ENCODE results near the gene ADK. TPM values are rescaled to one million over a fixed set of nuclear protein-coding genes. Genes with fewer than 3 reads are reported as not detected.
"Not testable (repeated sequence)": the region's sequence is repeated elsewhere in the genome, so short reads cannot be mapped to it uniquely, and the experiment has no call there.

The ADK gene
- total RNA-seq, 2 donors from 2014 or later, result 14.4 to 24.3 TPM

GRCh38 chr10:74486659-74487058 is 335.6 kb downstream of the ADK start:
- H3K4me1 ChIP-seq (ENCODE audit: control insufficient read depth in 1 of 2, low read depth in 2 of 2), result no peaks in the 10 kb centered on the region

GRCh38 chr10:74488907-74489306 is 337.9 kb downstream of the ADK start:
- ATAC-seq (ENCODE audit: insufficient number of reproducible peaks, low FRiP score, low read depth) (no peak), DNase-seq (ENCODE audit: low spot score) (no peak)
- Histone ChIP-seq H3K27me3 (replicated peaks; ENCODE audit: insufficient read depth) (no peaks in the 10 kb centered on the region), H3K27ac (no peak overlapping the region), H3K4me1 (ENCODE audit: control insufficient read depth in 1 of 2, low read depth in 2 of 2) (no peaks in the 10 kb centered on the region), H3K4me3 (no peak overlapping the region), H3K36me3 (no peaks in the 10 kb centered on the region), H3K9me3 (no peaks in the 10 kb centered on the region)
- no peak for TF ChIP-seq CTCF (IDR thresholded peaks at IDR 0.05)

More at GRCh38 chr10:74486659-74487058, 335.6 kb downstream of the ADK start:
- H3K27me3 ChIP-seq (replicated peaks; ENCODE audit: insufficient read depth), result no peaks in the 10 kb centered on the region
- no peak overlapping the region for H3K27ac ChIP-seq
- peaks cover 3% of the 10 kb centered on the region for H3K9me3 ChIP-seq
- no peak for TF ChIP-seq CTCF (IDR thresholded peaks at IDR 0.05)
- ATAC-seq (ENCODE audit: insufficient number of reproducible peaks, low FRiP score, low read depth) (no peak), DNase-seq (ENCODE audit: low spot score) (no peak)
- H3K4me3 ChIP-seq, result no peak overlapping the region
- H3K36me3 ChIP-seq, result no peaks in the 10 kb centered on the region

- Histone ChIP-seq H3K9me3 (no peaks in the 10 kb centered on the region), H3K4me1 (ENCODE audit: control insufficient read depth in 1 of 2, low read depth in 2 of 2) (no peaks in the 10 kb centered on the region), H3K27me3 (replicated peaks; ENCODE audit: insufficient read depth) (no peaks in the 10 kb centered on the region), H3K4me3 (no peak overlapping the region), H3K36me3 (no peaks in the 10 kb centered on the region), H3K27ac (no peak overlapping the region)
- no peak for TF ChIP-seq CTCF (IDR thresholded peaks at IDR 0.05)
- ATAC-seq (ENCODE audit: insufficient number of reproducible peaks, low FRiP score, low read depth) (no peak), DNase-seq (ENCODE audit: low spot score) (no peak)
These were observed 339.5 kb downstream of the ADK start for GRCh38 chr10:74490551-74490950.

GRCh38 chr10:74491014-74491413 is 340.0 kb downstream of the ADK start:
- H3K27ac ChIP-seq, result no peak overlapping the region
- no peak for TF ChIP-seq CTCF (IDR thresholded peaks at IDR 0.05)
- H3K4me1 ChIP-seq (ENCODE audit: control insufficient read depth in 1 of 2, low read depth in 2 of 2), result no peaks in the 10 kb centered on the region
- H3K27me3 ChIP-seq (replicated peaks; ENCODE audit: insufficient read depth), result no peaks in the 10 kb centered on the region
- H3K36me3 ChIP-seq, result no peaks in the 10 kb centered on the region
- ATAC-seq (ENCODE audit: insufficient number of reproducible peaks, low FRiP score, low read depth) (no peak), DNase-seq (ENCODE audit: low spot score) (no peak)
- H3K4me3 ChIP-seq, result no peak overlapping the region
- no peaks in the 10 kb centered on the region for H3K9me3 ChIP-seq

GRCh38 chr10:74496276-74496675 is 345.3 kb downstream of the ADK start:
- not testable (repeated sequence) for H3K9me3 ChIP-seq; H3K36me3 ChIP-seq; DNase-seq (ENCODE audit: low spot score); H3K27ac ChIP-seq; ATAC-seq (ENCODE audit: insufficient number of reproducible peaks, low FRiP score, low read depth); H3K4me3 ChIP-seq; H3K27me3 ChIP-seq (replicated peaks; ENCODE audit: insufficient read depth)
- H3K4me1 ChIP-seq (ENCODE audit: control insufficient read depth in 1 of 2, low read depth in 2 of 2), result peaks cover 5 to 15% of the 10 kb centered on the region in 2 donors

GRCh38 chr10:74498664-74499063 is 347.6 kb downstream of the ADK start:
- ATAC-seq (ENCODE audit: insufficient number of reproducible peaks, low FRiP score, low read depth); H3K36me3 ChIP-seq; DNase-seq (ENCODE audit: low spot score); H3K27me3 ChIP-seq (replicated peaks; ENCODE audit: insufficient read depth); H3K27ac ChIP-seq; H3K9me3 ChIP-seq; H3K4me3 ChIP-seq: not testable (repeated sequence)
- H3K4me1 ChIP-seq (ENCODE audit: control insufficient read depth in 1 of 2, low read depth in 2 of 2), result peaks cover 8 to 24% of the 10 kb centered on the region in 2 donors

Measured in thoracic aorta (tissue), 2 donors.